Neural progenitor cell (in vitro differentiated cells): ENCODE data around the gene TLR9. TPM values are rescaled to one million over a fixed set of nuclear protein-coding genes. Genes with fewer than 3 reads are reported as not detected.
A peak's percentile ranks its signal among the peaks of the same experiment; 100 is the strongest.

Experiments used
- DNase-seq: peaks from one replicate; pipeline ENCODE4 v3.0.0-alpha.2; 2016; ENCODE audit warnings: low spot score
- H2AFZ ChIP-seq: fragments of 200-600 bp; sonication (generic); replicated peaks from 2 replicates; pipeline ENCODE4 v1.6.1; 2016; ENCODE audit warnings: antibody characterized with exemption
- H3F3A ChIP-seq: fragments of 200-600 bp; sonication (generic); 2 replicates; pipeline ENCODE4 v1.6.1; 2016; ENCODE audit warnings: antibody characterized with exemption, low read depth
- H3K27ac ChIP-seq: fragments of 200-600 bp; sonication (generic); 2 replicates; pipeline ENCODE4 v1.5.1; 2016; ENCODE audit warnings: mild to moderate bottlenecking
- H3K27me3 ChIP-seq: fragments of 200-600 bp; sonication (generic); 2 replicates; pipeline ENCODE4 v1.6.1; 2016; ENCODE audit warnings: mild to moderate bottlenecking, moderate library complexity
- H3K36me3 ChIP-seq: fragments of 200-600 bp; sonication (generic); 2 replicates; pipeline ENCODE4 v1.5.1; 2016
- H3K4me1 ChIP-seq: fragments of 200-600 bp; sonication (generic); 2 replicates; pipeline ENCODE4 v1.6.1; 2016; ENCODE audit warnings: mixed run types
- H3K4me2 ChIP-seq: fragments of 200-600 bp; sonication (generic); 2 replicates; pipeline ENCODE4 v1.6.1; 2016
- H3K4me3 ChIP-seq: fragments of 200-600 bp; sonication (generic); 2 replicates; pipeline ENCODE4 v1.5.1; 2016
- H3K79me2 ChIP-seq: fragments of 200-600 bp; sonication (generic); 2 replicates; pipeline ENCODE4 v1.6.1; 2016; ENCODE audit warnings: low read depth
- H3K9ac ChIP-seq: fragments of 200-600 bp; sonication (generic); 2 replicates; pipeline ENCODE4 v1.6.1; 2016
- H3K9me3 ChIP-seq: fragments of 200-600 bp; sonication (generic); 2 replicates; pipeline ENCODE4 v1.5.1; 2016; ENCODE audit warnings: low read depth
- H4K20me1 ChIP-seq: fragments of 200-600 bp; sonication (generic); 2 replicates; pipeline ENCODE4 v1.6.1; 2016; ENCODE audit warnings: low read depth
- H3K27ac Mint-ChIP-seq: 3 replicates; pipeline ENCODE4 v1.8.0; 2021; ENCODE audit warnings: mixed read lengths
- H3K27me3 Mint-ChIP-seq: 2 replicates; pipeline ENCODE4 v1.8.0; 2022; ENCODE audit warnings: low read depth, mild to moderate bottlenecking, inconsistent platforms, moderate library complexity, mixed read lengths; ENCODE audit not compliant: insufficient read depth
- H3K36me3 Mint-ChIP-seq: 3 replicates; pipeline ENCODE4 v1.8.0; 2021; ENCODE audit warnings: mixed read lengths
- H3K4me1 Mint-ChIP-seq: 3 replicates; pipeline ENCODE4 v1.8.0; 2021; ENCODE audit warnings: mixed read lengths
- H3K4me3 Mint-ChIP-seq: 3 replicates; pipeline ENCODE4 v1.8.0; 2021; ENCODE audit warnings: mild to moderate bottlenecking, moderate library complexity, mixed read lengths
- H3K9me3 Mint-ChIP-seq: 3 replicates; pipeline ENCODE4 v1.8.0; 2020; ENCODE audit warnings: mixed read lengths
- CTCF ChIP-seq: fragments of 200-600 bp; sonication (generic); IDR thresholded peaks from 2 replicates; pipeline ENCODE4 v1.5.1; 2017; ENCODE audit warnings: antibody characterized with exemption, mild to moderate bottlenecking
- EZH2 ChIP-seq: fragments of 200-600 bp; sonication (generic); IDR thresholded peaks from 2 replicates; pipeline ENCODE4 v1.6.1; 2017; ENCODE audit warnings: antibody characterized with exemption, mild to moderate bottlenecking, moderate library complexity
- EZH2phosphoT487 ChIP-seq: fragments of 200-600 bp; sonication (generic); IDR thresholded peaks from 2 replicates; pipeline ENCODE4 v1.6.1; 2017; ENCODE audit warnings: antibody characterized with exemption
- total RNA-seq: library from RNA; depleted of rRNA; stranded (reverse); fragments of >200 nt; gene quantifications from 2 replicates; pipeline ENCODE4 v1.2.3, GENCODE V29; 2015; ENCODE audit warnings: low replicate concordance

Gene TLR9
- total RNA-seq, 1 donor from 2014 or later: not detected

- Histone ChIP-seq H3K27ac (no peak overlapping the region), H3K79me2 (peaks cover 28% of the 10 kb centered on the region), H3F3A (no peaks in the 10 kb centered on the region), H3K4me1 (peaks cover 9% of the 10 kb centered on the region), H4K20me1 (peaks cover 12% of the 10 kb centered on the region), H3K4me3 (peak overlapping the region; percentile 78), H3K36me3 (peaks cover 16% of the 10 kb centered on the region), H3K9me3 (no peaks in the 10 kb centered on the region), H3K4me2 (peak overlapping the region; percentile 91), H3K27me3 (no peaks in the 10 kb centered on the region), H3K9ac (peak overlapping the region; percentile 75), H2AFZ (no peak overlapping the region)
- TF ChIP-seq EZH2 (no peak), EZH2phosphoT487 (no peak), CTCF (no peak)
- Mint-ChIP-seq H3K9me3 (no peaks in the 10 kb centered on the region), H3K27ac (peak overlapping the region; percentile 85), H3K27me3 (peaks cover 2% of the 10 kb centered on the region), H3K4me3 (peak overlapping the region; percentile 99), H3K4me1 (peaks cover 16% of the 10 kb centered on the region), H3K36me3 (peaks cover 19% of the 10 kb centered on the region)
- DNase-seq: no peak
Measured at GRCh38 chr3:52198643-52199608, 26.5 kb downstream of the TLR9 start.

GRCh38 chr3:52197842-52198625, 27.4 kb downstream of the TLR9 start, which contains the start of gene ALAS1:
Gene ALAS1 (plus strand): TSS chr3:52198160. CDS start chr3:52199242, 1,082 bp downstream.
- Mint-ChIP-seq H3K4me1 (peaks cover 16% of the 10 kb centered on the region), H3K27ac (peak within 1 kb of the TSS; percentile 85), H3K36me3 (peaks cover 19% of the 10 kb centered on the region), H3K9me3 (no peaks in the 10 kb centered on the region), H3K27me3 (peaks cover 2% of the 10 kb centered on the region), H3K4me3 (peak within 1 kb of the TSS; percentile 99)
- H2AFZ ChIP-seq: peak within 1 kb of the TSS; percentile 87
- H3K4me2 ChIP-seq: peak within 1 kb of the TSS; percentile 91
- H3K27ac ChIP-seq: no peak within 1 kb of the TSS
- TF ChIP-seq CTCF (peak; percentile 33), EZH2 (no peak), EZH2phosphoT487 (no peak)
- peak within 1 kb of the TSS; percentile 78 for H3K4me3 ChIP-seq
- peaks cover 28% of the 10 kb centered on the region for H3K79me2 ChIP-seq
- no peaks in the 10 kb centered on the region for H3K9me3 ChIP-seq
- H3K4me1 ChIP-seq: peaks cover 9% of the 10 kb centered on the region
- peak within 1 kb of the TSS; percentile 75 for H3K9ac ChIP-seq
- H3K27me3 ChIP-seq: no peaks in the 10 kb centered on the region
- peaks cover 16% of the 10 kb centered on the region for H3K36me3 ChIP-seq
- DNase-seq: peak; percentile 98
- peaks cover 12% of the 10 kb centered on the region for H4K20me1 ChIP-seq
- H3F3A ChIP-seq: no peaks in the 10 kb centered on the region

GRCh38 chr3:52197499-52197841, 28.0 kb downstream of the TLR9 start:
- Histone ChIP-seq H3K4me3 (peak overlapping the region; percentile 78), H3K9ac (no peak overlapping the region), H3K4me2 (peak overlapping the region; percentile 91), H3K36me3 (peaks cover 16% of the 10 kb centered on the region), H4K20me1 (peaks cover 12% of the 10 kb centered on the region), H2AFZ (peak overlapping the region; percentile 87), H3K4me1 (peaks cover 9% of the 10 kb centered on the region), H3K9me3 (no peaks in the 10 kb centered on the region), H3K27ac (no peak overlapping the region), H3K27me3 (no peaks in the 10 kb centered on the region), H3F3A (no peaks in the 10 kb centered on the region), H3K79me2 (peaks cover 28% of the 10 kb centered on the region)
- no peak for TF ChIP-seq EZH2
- peaks cover 16% of the 10 kb centered on the region for H3K36me3 Mint-ChIP-seq
- H3K4me3 Mint-ChIP-seq: peak overlapping the region; percentile 99
- H3K27ac Mint-ChIP-seq: peak overlapping the region; percentile 74
- no peak for DNase-seq
- H3K27me3 Mint-ChIP-seq: peaks cover 2% of the 10 kb centered on the region
- H3K9me3 Mint-ChIP-seq: no peaks in the 10 kb centered on the region
- H3K4me1 Mint-ChIP-seq: peaks cover 16% of the 10 kb centered on the region
